NCI-H1092 treated with DMSO at 0.1 percent for 48 hours (cell line): ENCODE results near the gene RASA4B.

Experiments
- DNase-seq: peaks from one replicate; lab custom pipeline; 2025; lab: John Stamatoyannopoulos, UW

The RASA4B gene

DNA sequence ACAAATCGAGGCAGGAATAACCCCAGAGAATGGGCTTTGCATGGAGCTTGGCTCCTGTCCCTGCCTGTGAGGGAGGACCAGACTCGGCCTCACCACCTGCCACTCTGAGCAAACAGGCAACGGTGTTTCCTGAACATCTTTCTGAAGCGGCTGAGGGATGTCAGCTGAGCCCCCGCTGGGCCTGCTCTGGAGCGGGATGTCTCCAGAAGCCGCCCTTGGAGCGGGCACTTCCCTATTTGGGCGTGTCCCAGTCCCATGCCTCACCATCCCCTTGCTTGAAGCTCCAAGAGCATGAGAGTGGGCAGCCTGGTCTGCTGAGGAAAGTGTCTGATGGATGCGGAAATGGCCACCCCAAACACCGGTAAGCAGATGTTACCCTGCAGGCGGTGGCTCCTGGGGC lies 63.1 kb downstream of the RASA4B start:
- DNase-seq: peak; percentile 15

DNA sequence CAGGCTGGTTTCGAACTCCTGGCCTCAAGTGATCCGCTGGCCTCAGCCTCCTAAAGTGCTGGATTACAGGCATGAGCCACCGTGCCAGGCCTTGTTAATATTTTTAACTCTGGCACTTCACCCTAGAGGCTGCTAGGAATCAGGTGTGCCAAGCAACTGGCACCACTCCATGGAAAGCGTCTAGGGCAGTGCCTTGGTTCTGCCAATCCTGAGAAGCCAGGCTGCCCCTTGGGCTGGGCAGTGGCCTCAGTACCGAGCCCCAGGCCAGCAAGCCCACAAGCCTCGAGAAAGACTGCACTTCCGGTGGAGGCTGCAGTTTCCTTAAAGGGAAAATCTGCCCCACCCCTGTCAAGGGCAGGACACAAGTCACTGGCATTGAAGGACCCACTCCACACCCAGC lies 64.3 kb downstream of the RASA4B start:
- DNase-seq: no peak

DNA sequence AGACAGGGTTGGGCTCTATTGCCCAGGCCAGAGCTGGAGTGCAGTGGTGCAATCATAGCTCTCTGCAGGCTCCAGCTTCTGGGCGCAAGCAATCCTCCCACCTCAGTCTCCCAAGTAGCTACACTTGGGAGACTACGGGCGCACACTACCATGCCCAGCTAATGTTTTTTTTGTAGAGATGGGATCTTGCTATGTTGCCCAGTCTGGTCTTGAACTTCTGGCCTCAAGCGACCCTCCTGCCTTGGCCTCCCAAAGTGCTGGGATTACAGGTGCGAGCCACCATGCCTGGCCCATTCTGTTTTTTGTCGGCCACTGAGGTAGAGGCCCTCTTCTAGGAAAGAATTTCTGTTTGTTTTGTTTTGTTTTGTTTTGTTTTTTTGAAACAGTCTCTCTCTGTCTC lies 65.1 kb downstream of the RASA4B start:
- DNase-seq: no peak

DNA sequence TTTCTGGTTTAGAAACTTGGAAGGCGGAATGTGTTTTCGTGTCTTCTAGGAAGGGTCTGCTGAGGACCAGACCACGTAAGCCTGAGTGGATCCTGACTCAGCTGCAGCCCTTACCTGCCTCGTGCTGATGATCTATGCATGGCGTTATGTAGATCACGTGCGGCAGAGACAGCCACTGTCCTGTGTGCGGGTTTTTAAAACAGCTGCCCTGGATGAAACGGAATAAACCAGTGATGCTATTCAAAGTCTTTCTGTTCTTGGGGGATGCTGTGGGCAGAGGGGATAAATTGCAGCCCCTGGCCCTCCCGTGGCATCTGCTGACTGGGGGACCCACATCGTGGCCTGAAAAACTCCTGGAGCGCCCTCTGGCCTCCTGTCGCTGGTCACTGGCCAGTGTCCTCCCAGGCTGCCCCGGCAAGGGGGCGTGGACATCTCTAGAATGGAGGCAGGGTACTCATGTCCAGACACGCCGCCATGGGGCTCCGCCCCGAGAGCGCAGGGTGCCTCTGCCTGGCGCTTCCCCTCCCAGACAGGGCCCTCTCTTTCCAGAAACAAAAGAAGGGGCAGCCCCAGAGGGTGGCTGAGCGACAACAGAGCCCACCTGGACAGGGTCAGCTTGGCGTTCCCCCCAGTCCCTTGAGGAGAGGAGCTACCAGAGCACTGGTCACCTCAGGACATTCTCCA lies 66.1 kb downstream of the RASA4B start:
- no peak for DNase-seq

DNA sequence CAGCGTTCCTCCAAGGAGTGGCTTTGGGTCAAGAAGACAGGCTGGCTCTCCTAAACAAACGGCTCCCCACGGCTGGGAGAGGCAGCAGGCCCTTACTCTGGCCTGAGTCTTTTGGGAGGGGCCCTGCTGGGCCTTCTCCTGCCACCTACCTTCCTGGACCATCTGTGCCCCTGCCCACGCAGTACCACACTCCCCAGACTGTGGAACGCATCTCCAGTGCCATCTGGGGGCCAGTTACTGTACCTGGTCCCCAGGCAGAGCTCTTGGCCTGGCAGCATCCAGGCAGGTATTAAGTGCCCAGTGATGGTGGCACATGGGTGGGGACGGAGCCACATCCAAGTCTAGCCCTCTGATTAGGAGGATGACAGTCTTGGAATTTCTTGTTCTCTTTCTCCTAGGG lies 67.3 kb downstream of the RASA4B start:
- DNase-seq: no peak

DNA sequence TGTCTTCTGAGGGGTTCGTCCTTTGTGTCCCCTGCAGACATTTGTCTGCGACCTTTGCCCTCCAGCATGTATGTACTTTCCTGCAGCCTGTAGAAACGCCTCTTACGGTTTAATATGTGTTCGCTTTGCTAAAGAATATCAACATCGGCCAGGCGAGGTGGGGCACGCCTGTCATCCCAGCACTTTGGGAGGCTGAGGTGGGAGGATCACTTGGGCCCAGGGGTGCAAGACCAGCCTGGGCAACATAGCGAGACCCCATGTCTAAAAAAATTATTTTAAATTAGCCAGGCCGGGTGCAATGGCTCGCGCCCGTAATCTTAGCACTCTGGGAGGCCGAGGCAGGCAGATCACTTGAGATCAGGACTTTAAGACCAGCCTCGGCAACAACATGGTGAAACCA lies 68.4 kb downstream of the RASA4B start:
- DNase-seq: no peak

DNA sequence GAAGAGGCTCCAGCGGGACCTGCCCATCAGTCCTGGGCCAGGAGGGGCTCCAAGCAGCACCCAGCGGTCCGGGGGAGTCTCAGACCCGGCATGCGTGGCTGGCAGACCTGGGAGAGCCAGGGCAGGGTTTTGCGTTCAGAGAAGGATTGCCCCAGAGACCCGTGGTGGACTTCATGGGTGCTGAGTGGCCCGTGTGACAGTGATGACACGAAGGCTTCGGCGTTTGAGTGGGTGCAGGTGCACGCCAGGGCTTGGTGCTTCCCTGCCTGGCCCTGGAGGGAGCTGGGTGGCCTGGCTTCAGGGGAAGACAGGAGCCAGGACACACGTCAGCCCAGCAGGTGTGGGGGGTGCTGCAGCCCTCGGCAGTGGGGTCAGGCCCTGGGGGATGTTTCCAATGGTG lies 70.3 kb downstream of the RASA4B start:
- no peak for DNase-seq

DNA sequence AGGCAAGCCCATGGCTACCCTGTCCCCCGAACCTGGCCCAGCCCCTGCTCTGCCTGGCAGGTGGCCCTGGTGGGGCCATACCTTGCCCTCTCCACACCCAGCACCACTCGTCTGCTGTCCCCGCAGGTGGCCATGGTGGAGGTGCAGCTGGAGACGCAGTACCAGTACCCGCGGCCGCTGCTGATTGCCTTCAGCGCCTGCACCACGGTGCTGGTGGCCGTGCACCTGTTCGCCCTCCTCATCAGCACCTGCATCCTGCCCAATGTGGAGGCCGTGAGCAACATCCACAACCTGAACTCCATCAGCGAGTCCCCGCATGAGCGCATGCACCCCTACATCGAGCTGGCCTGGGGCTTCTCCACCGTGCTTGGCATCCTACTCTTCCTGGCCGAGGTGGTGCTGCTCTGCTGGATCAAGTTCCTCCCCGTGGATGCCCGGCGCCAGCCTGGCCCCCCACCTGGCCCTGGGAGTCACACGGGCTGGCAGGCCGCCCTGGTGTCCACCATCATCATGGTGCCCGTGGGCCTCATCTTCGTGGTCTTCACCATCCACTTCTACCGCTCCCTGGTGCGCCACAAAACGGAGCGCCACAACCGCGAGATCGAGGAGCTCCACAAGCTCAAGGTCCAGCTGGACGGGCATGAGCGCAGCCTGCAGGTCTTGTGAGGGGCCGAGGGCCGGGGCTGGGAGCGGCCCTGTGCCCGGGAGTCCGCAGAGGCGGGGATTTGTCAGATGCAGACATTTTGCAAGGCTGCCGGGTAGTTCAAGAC lies 71.0 kb downstream of the RASA4B start:
- DNase-seq: no peak

DNA sequence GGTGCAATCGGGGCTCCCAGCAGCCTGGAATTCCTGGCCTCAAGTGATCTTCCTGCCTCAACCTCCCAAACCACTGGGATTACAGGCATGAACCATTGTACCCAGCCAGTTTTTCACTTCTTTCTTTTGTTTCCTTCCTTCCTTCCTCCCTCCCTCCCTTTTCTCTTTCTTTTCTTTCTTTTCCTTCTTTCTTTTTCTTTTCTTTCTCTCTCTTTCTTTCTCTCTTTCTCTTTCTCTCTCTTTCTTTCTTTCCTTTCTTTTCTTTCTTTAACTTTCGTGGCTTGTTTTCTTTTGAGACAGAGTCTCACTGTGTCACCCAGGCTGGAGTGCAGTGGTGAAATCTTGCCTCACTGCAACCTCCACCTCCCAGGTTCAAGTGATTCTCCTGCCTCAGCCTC lies 71.9 kb downstream of the RASA4B start:
- no peak for DNase-seq

DNA sequence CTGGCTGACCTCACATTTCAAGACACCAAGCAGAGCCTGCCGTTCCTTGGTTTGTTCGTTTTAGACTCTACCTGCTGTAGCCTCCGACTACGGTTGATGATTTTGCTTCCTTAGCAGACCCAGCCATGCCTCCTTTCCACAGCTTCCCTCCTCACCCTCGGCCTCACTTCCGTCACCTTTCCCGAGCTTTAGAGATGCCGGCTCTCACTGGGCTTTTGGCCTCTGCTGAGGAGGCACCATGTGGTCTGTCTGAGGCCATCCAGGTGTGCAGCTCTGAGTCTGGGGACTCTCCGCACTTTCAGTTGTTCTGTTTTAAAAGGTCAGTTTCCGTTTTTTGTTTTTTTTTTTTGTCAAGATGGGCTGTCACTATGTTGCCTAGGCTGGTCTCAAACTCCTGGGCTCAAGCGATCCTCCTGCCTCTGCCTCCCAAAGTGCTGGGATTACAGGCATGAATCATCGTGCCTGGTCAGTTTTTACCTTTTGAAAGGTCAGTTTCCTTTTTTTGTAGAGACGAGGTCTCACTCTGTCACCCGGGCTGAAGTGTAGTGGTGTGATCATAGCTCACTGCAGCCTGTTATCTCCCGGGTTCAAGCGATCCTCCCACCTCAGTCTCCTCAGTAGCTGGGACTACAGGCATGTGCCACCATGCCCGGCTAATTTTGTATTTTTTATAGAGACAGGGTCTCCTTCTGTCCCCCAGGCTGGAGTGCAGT lies 72.5 kb downstream of the RASA4B start:
- DNase-seq: no peak

DNA sequence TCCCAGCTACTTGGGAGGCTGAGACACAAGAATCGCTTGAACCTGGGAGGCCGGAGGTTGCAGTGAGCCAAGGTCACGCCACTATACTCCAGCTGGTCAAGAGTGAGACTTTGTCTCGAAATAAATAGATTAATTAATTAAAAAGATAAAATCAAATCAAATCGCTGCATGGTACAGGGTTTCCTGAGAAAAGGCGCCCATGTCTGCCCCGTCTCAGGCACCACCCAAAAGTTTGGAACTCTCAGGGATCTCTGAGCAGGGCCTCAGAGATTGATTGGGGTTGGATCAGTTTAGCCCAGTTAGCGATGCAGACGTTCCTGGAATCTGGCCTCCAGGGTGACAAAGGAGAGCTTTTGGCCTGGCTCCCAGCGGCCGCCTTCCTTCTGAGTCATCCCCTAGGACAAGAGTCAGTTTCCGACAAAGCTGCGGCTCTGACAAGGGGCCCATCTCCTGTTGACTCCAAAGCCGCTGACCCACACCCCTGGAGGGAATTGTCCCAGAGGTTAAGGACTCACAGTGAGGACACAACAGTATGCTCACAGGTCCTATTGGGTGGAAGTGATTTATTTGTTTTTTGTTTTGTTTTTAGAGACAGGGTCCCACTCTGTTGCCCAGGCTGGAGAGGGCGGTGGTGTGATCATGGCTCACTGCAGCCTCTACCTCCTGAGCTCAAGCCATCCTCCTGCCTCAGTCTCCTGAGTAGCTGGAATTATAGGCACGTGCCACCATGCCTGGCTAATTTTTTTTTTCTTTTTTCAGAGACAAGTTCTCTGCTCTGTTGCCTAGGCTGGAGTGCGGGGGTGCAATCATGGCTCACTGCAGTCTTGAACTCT lies 77.4 kb downstream of the RASA4B start:
- DNase-seq: no peak

DNA sequence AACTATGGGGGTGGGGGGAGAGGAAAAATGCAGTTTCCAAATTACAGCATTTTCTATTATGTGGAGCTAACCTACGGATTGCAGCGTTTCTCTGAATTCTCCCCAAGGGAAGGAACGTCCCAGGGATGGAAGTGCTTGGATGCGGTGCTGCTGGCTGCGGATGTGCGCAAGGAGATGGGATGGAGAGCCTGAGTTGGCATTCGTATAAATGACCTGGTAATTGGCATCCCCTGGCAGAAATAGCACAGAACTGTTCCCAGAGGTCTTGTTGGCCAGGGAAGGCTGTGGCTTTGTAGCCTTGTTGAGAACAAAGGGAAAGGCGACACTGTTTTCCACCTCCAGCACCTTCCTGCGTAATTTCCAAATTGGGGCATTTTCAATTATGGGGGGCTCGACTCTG lies 81.5 kb downstream of the RASA4B start:
- no peak for DNase-seq

DNA sequence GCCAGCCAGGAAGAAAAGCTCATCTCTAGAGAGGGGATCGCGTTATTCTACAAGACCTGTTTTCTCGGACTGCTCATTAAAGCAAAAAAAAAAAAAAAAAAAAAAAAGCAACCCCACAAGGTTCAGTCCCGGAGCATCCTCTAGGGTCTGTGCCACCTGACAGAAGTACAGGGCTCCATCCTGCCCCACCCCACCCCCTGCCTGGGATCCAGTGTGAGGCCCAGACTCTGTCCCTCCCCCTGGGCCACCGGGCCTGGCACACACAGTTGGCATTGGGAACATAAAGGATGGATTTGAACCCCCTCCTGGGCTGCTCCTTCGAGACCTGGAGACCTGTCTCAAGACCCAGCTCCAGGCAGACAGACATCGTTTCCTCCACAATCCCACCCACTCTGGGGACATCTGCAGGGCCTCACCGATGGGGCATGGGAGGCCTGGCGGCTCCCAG lies 83.5 kb downstream of the RASA4B start:
- peak; percentile 16 for DNase-seq

DNA sequence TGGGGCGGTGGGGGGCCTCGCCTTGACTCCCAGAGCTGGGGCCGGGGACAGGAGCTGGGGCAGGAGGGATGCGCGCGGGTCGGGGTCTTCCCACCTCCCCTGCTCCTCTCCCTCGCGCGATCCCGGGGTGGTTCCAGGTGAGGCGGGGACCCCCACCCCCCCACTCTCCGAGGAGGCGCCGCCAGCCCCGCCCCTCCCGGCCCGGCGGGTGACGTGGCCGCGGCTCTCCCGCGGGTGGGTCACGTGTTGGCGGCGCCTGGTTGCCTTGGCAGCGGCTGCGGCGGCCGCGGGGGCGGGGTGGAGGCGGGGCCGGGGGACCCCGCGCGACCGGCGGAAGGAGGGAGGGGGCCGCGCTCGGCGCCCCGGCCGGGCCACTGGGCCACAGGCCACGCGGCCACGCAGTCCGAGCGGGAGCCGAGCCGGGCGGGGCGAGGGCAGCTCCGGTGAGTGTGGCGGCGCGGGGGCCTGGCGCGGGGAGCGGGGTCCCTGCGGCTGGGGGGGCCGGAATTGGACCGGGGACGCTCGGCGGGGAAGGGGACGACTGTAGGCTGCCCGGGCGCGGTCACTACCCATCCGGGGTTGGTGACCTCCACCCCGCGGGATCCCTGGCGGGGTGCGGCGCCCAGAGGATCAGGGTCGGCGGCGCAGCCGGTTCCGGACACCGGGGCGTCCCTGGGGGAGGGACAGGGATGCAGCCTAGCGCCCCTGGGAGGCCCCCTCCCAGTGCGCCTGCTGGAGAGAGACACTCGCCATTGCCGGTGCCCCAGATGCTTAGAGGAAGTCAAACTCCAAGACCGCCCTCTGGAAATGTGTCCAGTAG lies 84.1 kb downstream of the RASA4B start, which contains the start of gene ORAI2:
Gene ORAI2 (plus strand): TSS at position 357 of the 820 bp plus-strand sequence. CDS start 5,382 bp downstream, outside the sequence.
- peak; percentile 60 for DNase-seq
